Prostate gland (tissue), 2 donors: ENCODE measurements around the gene SKAP1.

ENCODE experiments used
- CTCF ChIP-seq, 4 experiments: fragments of 200-600 bp in 2 of 4; fragments of 450-650 bp in 2 of 4; sonication (generic) in 2 of 4; IDR thresholded peaks; 1 replicate in 3 of 4; 2 replicates in 1 of 4; pipeline ENCODE4 v1.5.1; 2016 to 2019; ENCODE audit warnings: antibody characterized with exemption in 4 of 4, mild to moderate bottlenecking in 2 of 4, moderate library complexity in 2 of 4
- POLR2A ChIP-seq: fragments of 450-650 bp; IDR thresholded peaks from one replicate; pipeline ENCODE4 v1.6.1; 2016; ENCODE audit warnings: antibody characterized with exemption, mild to moderate bottlenecking
- POLR2AphosphoS5 ChIP-seq: sonication (generic); formaldehyde crosslinking; IDR thresholded peaks from one replicate; pipeline ENCODE4 v1.6.1; 2017; ENCODE audit warnings: antibody characterized with exemption

GRCh38 chr17:48111937-48112241 lies 318.1 kb downstream of the SKAP1 start:
- TF ChIP-seq CTCF (IDR thresholded peaks at IDR 0.05) (no peak), POLR2AphosphoS5 (no peak), POLR2A (no peak)
